Neural cell (in vitro differentiated cells): Measurements from ENCODE around the gene LINC00632. TPM values are rescaled to one million over a fixed set of nuclear protein-coding genes. Genes with fewer than 3 reads are reported as not detected.

Experiments used
- H2AFZ ChIP-seq: fragments of 200-600, 300-800 bp; sonication (generic), shearing (Covaris generic); 2 replicates; pipeline ENCODE4 v1.6.0; 2014; ENCODE audit warnings: low read depth, mild to moderate bottlenecking, antibody characterized with exemption, low read length, moderate library complexity
- H3F3A ChIP-seq: fragments of 200-600 bp; shearing (Covaris generic); 2 replicates; pipeline ENCODE4 v1.6.1; 2016; ENCODE audit warnings: mild to moderate bottlenecking, moderate library complexity, mixed read lengths, antibody characterized with exemption, low read length; ENCODE audit not compliant: insufficient read depth, poor library complexity, severe bottlenecking
- H3K27ac ChIP-seq: fragments of 200-600, 300-800 bp; sonication (generic), shearing (Covaris generic); 2 replicates; pipeline ENCODE4 v1.5.1; 2014; ENCODE audit warnings: mild to moderate bottlenecking, low read length, moderate library complexity
- H3K27me3 ChIP-seq: fragments of 300-800, 200-600 bp; sonication (generic), shearing (Covaris generic); 2 replicates; pipeline ENCODE4 v1.6.0; 2014; ENCODE audit warnings: mild to moderate bottlenecking, low read depth, low read length, moderate library complexity; ENCODE audit not compliant: insufficient read depth
- H3K36me3 ChIP-seq: fragments of 300-800, 200-600 bp; sonication (generic), shearing (Covaris generic); 2 replicates; pipeline ENCODE4 v1.5.1; 2014; ENCODE audit warnings: mild to moderate bottlenecking, antibody characterized with exemption, low read length, moderate library complexity; ENCODE audit not compliant: insufficient read depth
- H3K4me2 ChIP-seq: fragments of 300-800, 200-600 bp; sonication (generic), shearing (Covaris generic); 2 replicates; pipeline ENCODE4 v1.6.0; 2014; ENCODE audit warnings: mild to moderate bottlenecking, low read length
- H3K4me3 ChIP-seq: fragments of 300-800, 200-600 bp; sonication (generic), shearing (Covaris generic); 2 replicates; pipeline ENCODE4 v1.5.1; 2014; ENCODE audit warnings: mild to moderate bottlenecking, low read length, moderate library complexity
- H3K79me2 ChIP-seq: fragments of 200-600 bp; shearing (Covaris generic); replicated peaks from 2 replicates; pipeline ENCODE4 v1.6.0; 2014; ENCODE audit warnings: mild to moderate bottlenecking, low read length, moderate library complexity; ENCODE audit not compliant: insufficient read depth
- H3K9ac ChIP-seq: fragments of 300-800, 200-600 bp; sonication (generic), shearing (Covaris generic); 2 replicates; pipeline ENCODE4 v1.6.1; 2016; ENCODE audit warnings: mild to moderate bottlenecking, low read length, mixed read lengths
- H3K9me2 ChIP-seq: fragments of 200-600 bp; shearing (Covaris generic); 2 replicates; pipeline ENCODE4 v1.6.1; 2016; ENCODE audit warnings: mild to moderate bottlenecking, low read length, mixed read lengths; ENCODE audit not compliant: insufficient read depth
- H3K9me3 ChIP-seq: fragments of 200-600, 300-800 bp; sonication (generic), shearing (Covaris generic); 2 replicates; pipeline ENCODE4 v1.6.1; 2016; ENCODE audit warnings: mild to moderate bottlenecking, mixed run types, low read length, moderate library complexity, mixed read lengths
- H4K20me1 ChIP-seq: fragments of 200-600 bp; shearing (Covaris generic); 2 replicates; pipeline ENCODE4 v1.6.1; 2016; ENCODE audit warnings: mild to moderate bottlenecking, mixed run types; ENCODE audit not compliant: insufficient read depth
- EZH2 ChIP-seq: fragments of 200-600, 300-800 bp; shearing (Covaris generic), sonication (generic); IDR thresholded peaks from 2 replicates; pipeline ENCODE4 v1.6.1; 2014; ENCODE audit warnings: antibody characterized with exemption, low read length, borderline replicate concordance, mild to moderate bottlenecking; ENCODE audit not compliant: insufficient read depth, poor library complexity, severe bottlenecking
- MXI1 ChIP-seq: fragments of 450-650 bp; conservative IDR thresholded peaks from 2 replicates; pipeline ENCODE4 v1.6.1; 2014; ENCODE audit warnings: antibody characterized with exemption, mild to moderate bottlenecking; ENCODE audit not compliant: poor library complexity, severe bottlenecking
- RAD21 ChIP-seq: fragments of 450-650 bp; conservative IDR thresholded peaks from 2 replicates; pipeline ENCODE4 v1.6.1; 2014; ENCODE audit warnings: antibody characterized with exemption, mild to moderate bottlenecking, moderate library complexity
- REST ChIP-seq: IDR thresholded peaks from 2 replicates; pipeline ENCODE4 v1.6.1; 2012; ENCODE audit warnings: borderline replicate concordance
- SMC3 ChIP-seq: fragments of 450-650 bp; conservative IDR thresholded peaks from 2 replicates; pipeline ENCODE4 v1.6.1; 2014; ENCODE audit warnings: antibody characterized with exemption, mild to moderate bottlenecking, moderate library complexity; ENCODE audit not compliant: poor library complexity
- TAF1 ChIP-seq: IDR thresholded peaks from 2 replicates; pipeline ENCODE4 v1.6.1; 2012; ENCODE audit warnings: low read depth
- polyA plus RNA-seq: library from polyadenylated mRNA; depleted of rRNA; stranded (reverse); fragments of >200 nt; gene quantifications from 2 replicates; pipeline ENCODE4 v1.2.3, GENCODE V29; 2014
- TF ChIP-seq, protein P1 (sequence below): fragments of 450-650 bp; IDR thresholded peaks from 2 replicates; pipeline ENCODE4 v1.5.1; 2014; ENCODE audit warnings: antibody characterized with exemption, mild to moderate bottlenecking, moderate library complexity; ENCODE audit not compliant: poor library complexity, severe bottlenecking

Gene LINC00632
- polyA plus RNA-seq, 1 donor from 2014 or later = 13.8 TPM

DNA sequence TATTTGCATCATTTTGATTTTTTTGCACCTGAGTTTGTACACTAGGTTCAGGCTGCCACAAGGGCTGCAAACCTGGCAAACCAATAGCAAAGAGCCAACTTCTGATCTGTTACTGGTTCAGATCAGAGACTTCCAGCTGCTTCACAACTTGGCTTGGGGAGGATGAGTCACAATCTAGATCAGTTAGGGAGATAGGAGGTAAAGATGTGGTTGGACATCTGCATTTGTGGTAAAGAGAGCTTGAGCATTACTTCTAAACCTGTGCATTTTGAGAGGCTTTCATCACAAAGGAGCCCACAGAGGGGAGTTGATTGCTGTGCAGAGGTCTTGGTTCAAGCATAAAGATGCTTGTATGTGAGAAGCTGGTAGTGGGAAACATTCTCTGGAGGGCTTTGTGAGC, 34.5 kb downstream of the LINC00632 start:
- H3K27me3 ChIP-seq = no peaks in the 10 kb centered on the region
- no peaks in the 10 kb centered on the region for H3K9me2 ChIP-seq
- no peaks in the 10 kb centered on the region for H4K20me1 ChIP-seq
- no peak overlapping the region for H2AFZ ChIP-seq
- no peaks in the 10 kb centered on the region for H3F3A ChIP-seq
- no peaks in the 10 kb centered on the region for H3K9me3 ChIP-seq
- H3K4me2 ChIP-seq = no peak overlapping the region
- no peak for TF ChIP-seq MXI1
- TF ChIP-seq RAD21 = no peak
- no peak for TF ChIP-seq REST
- TF ChIP-seq, protein P1, sequence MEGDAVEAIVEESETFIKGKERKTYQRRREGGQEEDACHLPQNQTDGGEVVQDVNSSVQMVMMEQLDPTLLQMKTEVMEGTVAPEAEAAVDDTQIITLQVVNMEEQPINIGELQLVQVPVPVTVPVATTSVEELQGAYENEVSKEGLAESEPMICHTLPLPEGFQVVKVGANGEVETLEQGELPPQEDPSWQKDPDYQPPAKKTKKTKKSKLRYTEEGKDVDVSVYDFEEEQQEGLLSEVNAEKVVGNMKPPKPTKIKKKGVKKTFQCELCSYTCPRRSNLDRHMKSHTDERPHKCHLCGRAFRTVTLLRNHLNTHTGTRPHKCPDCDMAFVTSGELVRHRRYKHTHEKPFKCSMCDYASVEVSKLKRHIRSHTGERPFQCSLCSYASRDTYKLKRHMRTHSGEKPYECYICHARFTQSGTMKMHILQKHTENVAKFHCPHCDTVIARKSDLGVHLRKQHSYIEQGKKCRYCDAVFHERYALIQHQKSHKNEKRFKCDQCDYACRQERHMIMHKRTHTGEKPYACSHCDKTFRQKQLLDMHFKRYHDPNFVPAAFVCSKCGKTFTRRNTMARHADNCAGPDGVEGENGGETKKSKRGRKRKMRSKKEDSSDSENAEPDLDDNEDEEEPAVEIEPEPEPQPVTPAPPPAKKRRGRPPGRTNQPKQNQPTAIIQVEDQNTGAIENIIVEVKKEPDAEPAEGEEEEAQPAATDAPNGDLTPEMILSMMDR = no peak
- no peak overlapping the region for H3K9ac ChIP-seq
- H3K27ac ChIP-seq = no peak overlapping the region
- H3K4me3 ChIP-seq = no peak overlapping the region
- H3K36me3 ChIP-seq = no peaks in the 10 kb centered on the region
- H3K79me2 ChIP-seq = no peaks in the 10 kb centered on the region

GRCh38 chrX:140756941-140757340, 47.4 kb downstream of the LINC00632 start:
- Histone ChIP-seq H3K9me2 (no peaks in the 10 kb centered on the region), H2AFZ (no peak overlapping the region), H3K27ac (no peak overlapping the region), H3K27me3 (no peaks in the 10 kb centered on the region), H3K9me3 (no peaks in the 10 kb centered on the region), H3K4me2 (no peak overlapping the region), H3K79me2 (no peaks in the 10 kb centered on the region), H3K4me3 (no peak overlapping the region), H3F3A (no peaks in the 10 kb centered on the region), H3K9ac (no peak overlapping the region), H4K20me1 (no peaks in the 10 kb centered on the region), H3K36me3 (no peaks in the 10 kb centered on the region)
- TF ChIP-seq REST = no peak

GRCh38 chrX:140762061-140762460, 52.5 kb downstream of the LINC00632 start:
- no peaks in the 10 kb centered on the region for H3K9me3 ChIP-seq
- H3K9me2 ChIP-seq = no peaks in the 10 kb centered on the region
- no peak overlapping the region for H3K9ac ChIP-seq
- no peak overlapping the region for H3K4me3 ChIP-seq
- H3F3A ChIP-seq = no peaks in the 10 kb centered on the region
- no peaks in the 10 kb centered on the region for H4K20me1 ChIP-seq
- H3K27ac ChIP-seq = no peak overlapping the region
- no peak overlapping the region for H2AFZ ChIP-seq
- no peak overlapping the region for H3K4me2 ChIP-seq
- no peaks in the 10 kb centered on the region for H3K79me2 ChIP-seq
- no peaks in the 10 kb centered on the region for H3K27me3 ChIP-seq
- H3K36me3 ChIP-seq = no peaks in the 10 kb centered on the region
- TF ChIP-seq TAF1 (no peak), SMC3 (peak; percentile 61), REST (no peak), EZH2 (no peak), RAD21 (peak; percentile 65)
- TF ChIP-seq, protein P1 = peak; percentile 73
